ENCODE data around the gene GNL1.

Gene GNL1

GRCh38 chr6:30493643-30494250 lies 62.5 kb downstream of the GNL1 start:
- Histone ChIP-seq H3K9ac (ENCODE audit: low read length) (no peak overlapping the region), H3K27me3 (ENCODE audit: control insufficient read depth, insufficient read depth, low read length) (no peaks in the 10 kb centered on the region), H3K4me1 (ENCODE audit: control insufficient read depth, insufficient read depth, low read length) (peaks cover 5% of the 10 kb centered on the region), H3K36me3 (ENCODE audit: control insufficient read depth, insufficient read depth, low read length) (peaks cover 26% of the 10 kb centered on the region), H3K9me3 (ENCODE audit: control insufficient read depth, insufficient read depth, low read depth, low read length) (no peaks in the 10 kb centered on the region), H3K4me3 (ENCODE audit: low read depth, low read length) (no peak overlapping the region), H3K27ac (ENCODE audit: low read depth, low read length) (no peak overlapping the region)

DNA sequence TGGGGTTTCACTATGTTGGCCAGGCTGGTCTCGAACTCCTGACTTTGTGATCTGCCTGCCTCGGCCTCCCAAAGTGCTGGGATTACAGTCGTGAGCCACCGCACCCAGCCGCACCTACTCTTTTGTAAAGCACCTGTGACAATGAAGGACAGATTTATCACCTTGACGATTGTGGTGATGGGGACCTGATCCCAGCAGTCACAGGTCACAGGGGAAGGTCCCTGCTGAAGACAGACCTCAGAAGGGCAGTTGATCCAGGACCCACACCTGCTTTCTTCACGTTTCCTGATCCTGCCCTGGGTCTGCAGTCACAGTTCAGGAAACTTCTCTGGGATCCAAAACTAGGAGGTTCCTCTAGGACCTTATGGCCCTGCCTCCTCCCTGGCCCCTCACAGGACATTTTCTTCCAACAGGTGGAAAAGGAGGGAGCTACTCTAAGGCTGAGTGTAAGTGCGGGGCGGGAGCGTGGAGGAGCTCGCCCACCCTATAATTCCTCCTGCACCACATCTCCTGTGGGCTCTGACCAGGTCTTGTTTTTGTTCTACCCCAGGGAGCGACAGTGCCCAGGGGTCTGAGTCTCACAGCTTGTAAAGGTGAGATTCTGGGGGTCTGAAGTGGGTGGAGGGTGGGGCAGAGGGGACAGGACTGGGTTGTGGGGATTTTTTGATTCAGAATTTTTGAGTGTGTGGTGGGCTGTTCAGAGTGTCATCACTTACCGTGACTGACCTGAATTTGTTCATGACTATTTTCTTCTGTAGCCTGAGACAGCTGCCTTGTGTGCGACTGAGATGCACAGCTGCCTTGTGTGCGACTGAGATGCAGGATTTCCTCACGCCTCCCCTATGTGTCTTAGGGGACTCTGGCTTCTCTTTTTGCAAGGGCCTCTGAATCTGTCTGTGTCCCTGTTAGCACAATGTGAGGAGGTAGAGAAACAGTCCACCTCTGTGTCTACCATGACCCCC lies 64.0 kb downstream of the GNL1 start:
- peaks cover 5% of the 10 kb centered on the region for H3K4me1 ChIP-seq (ENCODE audit: control insufficient read depth, insufficient read depth, low read length)
- no peak overlapping the region for H3K4me3 ChIP-seq (ENCODE audit: low read depth, low read length)
- H3K9ac ChIP-seq (ENCODE audit: low read length): no peak overlapping the region
- H3K27ac ChIP-seq (ENCODE audit: low read depth, low read length): no peak overlapping the region
- 0 out of 2 replicates have a peak, but pooled peaks cover 3% of the 10 kb centered on the region for H3K27me3 ChIP-seq (ENCODE audit: control insufficient read depth, insufficient read depth, low read length)
- H3K36me3 ChIP-seq (ENCODE audit: control insufficient read depth, insufficient read depth, low read length): peaks cover 26% of the 10 kb centered on the region
- no peaks in the 10 kb centered on the region for H3K9me3 ChIP-seq (ENCODE audit: control insufficient read depth, insufficient read depth, low read depth, low read length)
